ENCODE measurements around the gene ASPRV1.
"Not testable (repeated sequence)": the region's sequence is repeated elsewhere in the genome, so short reads cannot be mapped to it uniquely, and the experiment has no call there.

Gene ASPRV1

GRCh38 chr2:69962986-69963730, 1.7 kb upstream of the ASPRV1 start:
- in situ Hi-C loops (cut with MboI; ENCODE audit: low sequenced_read_pairs), result no loop called here

GRCh38 chr2:69960821-69961220, 610 bp downstream of the ASPRV1 start:
- in situ Hi-C loops (cut with MboI; ENCODE audit: low sequenced_read_pairs), result no loop called here

- in situ Hi-C loops (cut with MboI; ENCODE audit: low sequenced_read_pairs), result no loop called here
Measured at GRCh38 chr2:69959425-69959824, 2.0 kb downstream of the ASPRV1 start.

- in situ Hi-C loops (cut with MboI; ENCODE audit: low sequenced_read_pairs), result no loop called here
Measured at GRCh38 chr2:69958480-69958879, 3.0 kb downstream of the ASPRV1 start.

- in situ Hi-C loops (cut with MboI; ENCODE audit: low sequenced_read_pairs), result no loop called here
Measured at GRCh38 chr2:69957965-69958364, 3.5 kb downstream of the ASPRV1 start.

- in situ Hi-C loops (cut with MboI; ENCODE audit: low sequenced_read_pairs), result no loop called here
Measured at GRCh38 chr2:69956475-69956979, 4.9 kb downstream of the ASPRV1 start.

- in situ Hi-C loops (cut with MboI; ENCODE audit: low sequenced_read_pairs), result no loop called here
Measured at GRCh38 chr2:69955029-69955428, 6.4 kb downstream of the ASPRV1 start.

GRCh38 chr2:69954084-69954483, 7.3 kb downstream of the ASPRV1 start:
- in situ Hi-C loops (cut with MboI; ENCODE audit: low sequenced_read_pairs), result no loop called here

GRCh38 chr2:69952336-69953115, 8.9 kb downstream of the ASPRV1 start:
- in situ Hi-C loops (cut with MboI; ENCODE audit: low sequenced_read_pairs), result no loop called here

- in situ Hi-C loops (cut with MboI; ENCODE audit: low sequenced_read_pairs), result not testable (repeated sequence)
Measured at GRCh38 chr2:69950671-69951070, 10.8 kb downstream of the ASPRV1 start.

GRCh38 chr2:69950241-69950640, 11.2 kb downstream of the ASPRV1 start:
- in situ Hi-C loops (cut with MboI; ENCODE audit: low sequenced_read_pairs), result no loop called here

- in situ Hi-C loops (cut with MboI; ENCODE audit: low sequenced_read_pairs), result no loop called here
Measured at GRCh38 chr2:69948963-69949645, 12.3 kb downstream of the ASPRV1 start.

- in situ Hi-C loops (cut with MboI; ENCODE audit: low sequenced_read_pairs), result no loop called here
Measured at GRCh38 chr2:69948032-69948962, 13.1 kb downstream of the ASPRV1 start.

GRCh38 chr2:69947325-69947931, 14.0 kb downstream of the ASPRV1 start:
- in situ Hi-C loops (cut with MboI; ENCODE audit: low sequenced_read_pairs), result no loop called here

GRCh38 chr2:69946351-69947324, 14.8 kb downstream of the ASPRV1 start:
- in situ Hi-C loops (cut with MboI; ENCODE audit: low sequenced_read_pairs), result no loop called here

GRCh38 chr2:69945941-69946340, 15.5 kb downstream of the ASPRV1 start:
- in situ Hi-C loops (cut with MboI; ENCODE audit: low sequenced_read_pairs), result no loop called here

GRCh38 chr2:69945441-69945840, 16.0 kb downstream of the ASPRV1 start:
- in situ Hi-C loops (cut with MboI; ENCODE audit: low sequenced_read_pairs), result no loop called here

- in situ Hi-C loops (cut with MboI; ENCODE audit: low sequenced_read_pairs), result no loop called here
Measured at GRCh38 chr2:69944756-69945155, 16.7 kb downstream of the ASPRV1 start.

Measured in hTERT RPE-1 (cell line).